DMS53 (cell line): ENCODE measurements around the gene FAM3B.

Source experiments
- DNase-seq: peaks from one replicate; lab custom pipeline; 2025; lab: John Stamatoyannopoulos, UW

FAM3B gene

DNA sequence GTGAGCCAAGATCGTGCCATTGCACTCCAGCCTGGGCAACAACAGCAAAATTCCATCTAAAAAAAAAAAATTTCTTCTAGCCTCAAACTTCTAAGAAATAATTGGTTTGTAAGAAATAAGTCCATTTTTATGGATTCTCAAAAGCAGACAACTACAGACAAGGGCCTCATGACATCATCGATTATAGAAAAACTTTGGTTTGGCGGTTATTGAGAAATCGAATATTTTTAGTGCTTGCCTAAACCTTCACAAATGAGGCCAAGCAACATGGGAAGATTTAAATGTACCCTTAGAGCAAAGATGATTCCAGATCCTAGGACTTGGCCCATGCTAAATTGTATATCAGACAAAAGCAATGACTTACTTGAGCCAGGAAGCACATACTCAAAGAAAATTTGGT, 81.7 kb downstream of the FAM3B start:
- DNase-seq = no peak

GRCh38 chr21:41398831-41399230, 82.2 kb downstream of the FAM3B start:
- no peak for DNase-seq

- DNase-seq = no peak
Observed at GRCh38 chr21:41399246-41399800, 82.7 kb downstream of the FAM3B start.

DNA sequence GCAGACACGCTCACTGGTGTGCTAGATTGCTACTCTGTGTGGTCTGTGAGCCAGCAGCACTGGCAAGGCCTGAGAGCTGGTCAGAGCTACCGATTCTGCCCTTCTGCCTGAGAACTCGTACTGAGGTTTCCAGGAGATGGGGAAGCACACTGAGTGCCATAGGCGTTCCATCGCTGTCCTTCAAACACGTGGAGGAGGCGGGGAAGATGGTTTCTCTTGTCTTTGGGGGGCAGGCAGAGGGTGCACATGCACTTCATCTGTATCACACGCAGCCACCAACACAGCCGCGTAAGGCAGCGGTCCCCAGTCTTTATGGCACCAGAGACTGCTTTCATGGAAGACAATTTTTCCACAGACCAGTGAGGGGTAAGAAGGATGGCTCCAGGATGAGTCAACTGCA, 85.6 kb downstream of the FAM3B start:
- no peak for DNase-seq

GRCh38 chr21:41402796-41403195, 86.2 kb downstream of the FAM3B start:
- no peak for DNase-seq

DNA sequence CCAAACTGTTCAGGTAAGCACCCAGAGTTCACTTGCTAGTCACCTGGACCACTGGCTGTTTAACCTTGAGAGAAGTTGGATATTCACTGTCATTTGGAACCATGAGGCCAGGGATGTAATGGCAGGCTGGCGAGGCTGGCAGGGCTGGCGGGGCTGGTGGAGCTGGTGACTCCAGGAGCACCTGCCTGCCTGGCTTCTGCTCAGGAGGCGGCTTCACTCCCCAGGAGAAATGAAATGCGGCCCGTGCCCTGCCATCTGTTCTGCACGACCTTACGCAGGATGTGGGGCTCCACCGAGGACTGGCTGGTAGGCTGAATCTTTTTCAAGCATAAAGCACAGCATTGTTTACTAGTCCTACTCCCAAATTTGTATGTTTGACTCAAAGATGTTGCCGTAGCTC, 86.7 kb downstream of the FAM3B start:
- DNase-seq = no peak

- DNase-seq = no peak
Observed at GRCh38 chr21:41403966-41404365, 87.4 kb downstream of the FAM3B start.

DNA sequence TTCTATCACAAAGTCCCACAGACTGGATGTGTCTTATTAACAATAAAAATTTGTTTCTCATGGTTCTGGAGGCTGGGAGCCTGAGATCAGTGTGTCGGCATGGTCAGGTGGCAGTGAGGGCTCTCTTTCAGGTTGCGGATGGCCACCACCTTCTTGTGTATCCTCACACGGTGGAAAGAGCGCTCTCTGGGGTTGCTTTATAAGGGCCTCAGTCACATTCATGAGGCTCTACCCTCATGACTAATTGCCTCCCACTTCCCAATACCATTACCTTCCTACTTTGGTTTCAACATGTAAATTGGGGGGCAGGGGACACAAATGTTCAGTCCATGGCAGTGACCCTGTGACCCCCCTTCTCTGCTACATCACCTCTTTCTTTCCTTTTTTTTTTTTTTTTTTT, 88.7 kb downstream of the FAM3B start:
- DNase-seq = no peak

GRCh38 chr21:41406340-41406739, 89.7 kb downstream of the FAM3B start:
- DNase-seq = no peak
